ENCODE data around the gene SOX6.

The SOX6 gene

DNA sequence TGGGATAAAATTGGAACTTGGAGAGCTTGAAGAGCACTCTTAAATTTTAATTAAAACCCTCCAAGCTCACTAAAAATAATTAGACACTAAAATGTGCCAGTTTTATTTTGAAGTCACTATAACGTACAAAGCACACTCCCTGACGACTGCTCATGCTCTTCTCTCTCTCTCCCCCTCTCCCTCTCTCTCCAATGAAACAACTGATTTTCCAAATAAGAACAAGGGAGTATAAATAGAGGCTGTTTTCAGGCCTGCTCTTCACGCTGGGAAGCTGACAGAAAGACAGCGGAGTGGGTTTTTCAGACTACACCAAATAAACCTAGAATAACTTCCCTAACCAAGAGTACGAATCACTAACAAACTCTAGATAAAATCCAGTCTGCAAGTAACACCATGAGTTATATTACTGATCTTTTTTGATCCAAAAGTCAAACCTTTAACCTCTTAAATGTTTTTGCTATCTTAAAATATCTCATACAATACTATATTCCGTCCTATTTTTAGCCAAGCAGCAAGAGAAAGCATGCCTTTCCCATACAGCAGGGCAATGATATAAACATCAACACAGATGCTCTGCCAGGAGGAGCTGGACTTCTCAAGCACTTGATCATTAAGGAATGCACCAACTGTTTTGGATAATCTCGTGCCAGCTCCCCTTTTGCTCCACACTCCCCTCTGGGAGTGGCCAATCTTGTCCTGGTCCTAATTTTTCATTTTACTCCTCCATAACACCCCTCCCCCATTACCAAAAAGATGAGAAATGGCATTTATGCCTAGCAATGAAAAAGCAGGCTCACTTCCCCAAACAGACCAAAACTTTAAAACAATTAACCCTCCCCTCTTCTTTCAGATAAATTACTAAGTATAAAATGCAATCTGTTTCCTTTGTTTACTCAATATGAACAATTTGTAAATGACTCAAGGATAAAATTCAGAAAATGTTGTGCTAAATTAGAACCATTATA lies 116.9 kb downstream of the SOX6 start:
- DNase-seq (ENCODE audit: low read depth): no peak
- no peak overlapping the region for H3K4me3 ChIP-seq (ENCODE audit: low read length)
- TF ChIP-seq, protein P1, sequence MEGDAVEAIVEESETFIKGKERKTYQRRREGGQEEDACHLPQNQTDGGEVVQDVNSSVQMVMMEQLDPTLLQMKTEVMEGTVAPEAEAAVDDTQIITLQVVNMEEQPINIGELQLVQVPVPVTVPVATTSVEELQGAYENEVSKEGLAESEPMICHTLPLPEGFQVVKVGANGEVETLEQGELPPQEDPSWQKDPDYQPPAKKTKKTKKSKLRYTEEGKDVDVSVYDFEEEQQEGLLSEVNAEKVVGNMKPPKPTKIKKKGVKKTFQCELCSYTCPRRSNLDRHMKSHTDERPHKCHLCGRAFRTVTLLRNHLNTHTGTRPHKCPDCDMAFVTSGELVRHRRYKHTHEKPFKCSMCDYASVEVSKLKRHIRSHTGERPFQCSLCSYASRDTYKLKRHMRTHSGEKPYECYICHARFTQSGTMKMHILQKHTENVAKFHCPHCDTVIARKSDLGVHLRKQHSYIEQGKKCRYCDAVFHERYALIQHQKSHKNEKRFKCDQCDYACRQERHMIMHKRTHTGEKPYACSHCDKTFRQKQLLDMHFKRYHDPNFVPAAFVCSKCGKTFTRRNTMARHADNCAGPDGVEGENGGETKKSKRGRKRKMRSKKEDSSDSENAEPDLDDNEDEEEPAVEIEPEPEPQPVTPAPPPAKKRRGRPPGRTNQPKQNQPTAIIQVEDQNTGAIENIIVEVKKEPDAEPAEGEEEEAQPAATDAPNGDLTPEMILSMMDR (conservative IDR thresholded peaks at IDR 0.05; ENCODE audit: low read length): no peak

DNA sequence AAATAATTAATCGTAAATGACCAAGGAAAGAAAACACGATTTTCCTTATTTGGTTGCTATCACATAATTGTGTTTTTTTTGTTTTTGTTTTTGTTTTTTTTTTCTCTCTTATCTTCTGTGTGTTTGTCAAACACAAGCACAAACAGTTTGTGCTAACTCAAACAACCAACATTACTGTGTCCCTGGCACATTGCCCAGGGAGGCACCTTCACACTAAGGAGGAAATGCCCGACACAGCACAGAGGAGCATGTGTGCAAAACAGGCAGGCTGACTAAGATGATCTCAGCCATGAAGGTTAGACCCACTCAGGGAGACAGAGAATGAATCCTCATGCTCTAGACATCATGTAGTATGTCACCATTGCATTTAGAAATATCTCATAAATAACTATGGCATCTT lies 130.1 kb downstream of the SOX6 start:
- no peak overlapping the region for H3K4me3 ChIP-seq (ENCODE audit: low read length)
- no peak for DNase-seq (ENCODE audit: low read depth)
- TF ChIP-seq, protein P1 (conservative IDR thresholded peaks at IDR 0.05; ENCODE audit: low read length): no peak

DNA sequence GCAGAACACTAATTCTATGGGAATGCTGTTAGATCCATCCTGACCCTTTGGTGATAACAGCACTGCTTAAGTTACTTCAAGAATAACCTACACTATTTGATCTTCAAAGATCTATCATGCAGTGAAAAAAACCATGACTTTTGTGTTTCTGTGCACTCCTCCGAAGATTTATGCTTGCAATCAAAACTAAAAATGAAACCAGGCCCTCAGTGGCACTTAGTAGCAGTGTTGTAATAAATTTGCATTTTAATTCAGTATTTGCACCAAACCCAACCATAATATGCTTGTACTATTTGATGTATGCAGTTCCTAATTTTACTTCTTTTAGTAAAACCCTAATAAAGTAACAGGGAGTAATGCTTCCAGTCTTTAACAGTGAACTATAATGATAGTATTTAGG lies 130.7 kb downstream of the SOX6 start:
- TF ChIP-seq, protein P1 (conservative IDR thresholded peaks at IDR 0.05; ENCODE audit: low read length): no peak
- DNase-seq (ENCODE audit: low read depth): no peak
- no peak overlapping the region for H3K4me3 ChIP-seq (ENCODE audit: low read length)

DNA sequence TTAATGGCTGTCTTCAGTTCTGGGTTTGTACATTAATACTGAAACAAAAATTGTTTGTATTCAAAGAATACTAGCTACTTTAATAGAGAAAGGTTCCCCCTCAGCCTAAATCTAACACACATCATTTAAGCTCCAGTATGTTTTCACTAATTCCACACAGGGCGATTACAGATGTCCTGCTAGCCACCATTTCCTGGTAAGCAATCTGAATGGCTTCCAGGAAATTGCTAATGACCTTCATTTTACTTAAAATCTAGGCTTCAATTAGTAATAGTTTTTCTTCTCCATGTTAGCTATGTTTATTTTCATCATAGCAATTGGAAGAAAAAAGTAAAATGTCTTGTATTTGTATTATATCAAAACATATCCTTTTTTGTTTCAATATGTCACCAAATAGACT lies 132.8 kb downstream of the SOX6 start:
- no peak overlapping the region for H3K4me3 ChIP-seq (ENCODE audit: low read length)
- TF ChIP-seq, protein P1 (conservative IDR thresholded peaks at IDR 0.05; ENCODE audit: low read length): no peak
- DNase-seq (ENCODE audit: low read depth): no peak

DNA sequence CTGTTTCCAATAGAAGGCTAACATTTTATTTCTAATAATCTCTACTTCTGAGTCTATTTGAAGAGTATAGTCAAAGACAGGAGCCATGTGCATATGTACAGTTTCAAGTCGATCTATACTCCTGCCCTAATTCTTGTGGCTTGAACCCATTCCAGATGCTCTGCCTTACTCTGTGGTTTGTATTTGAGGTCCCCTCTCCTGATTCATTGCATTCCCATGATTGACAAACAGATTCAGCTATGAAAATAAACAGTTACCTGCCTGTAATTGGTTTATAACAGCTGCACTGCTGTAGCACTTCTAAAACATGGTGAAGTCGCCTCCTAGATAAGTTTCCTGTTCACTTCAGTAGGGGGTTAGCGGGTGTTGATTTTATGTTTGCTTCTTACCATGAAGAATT lies 138.7 kb downstream of the SOX6 start:
- H3K4me3 ChIP-seq (ENCODE audit: low read length): no peak overlapping the region
- TF ChIP-seq, protein P1 (conservative IDR thresholded peaks at IDR 0.05; ENCODE audit: low read length): no peak
- no peak for DNase-seq (ENCODE audit: low read depth)

DNA sequence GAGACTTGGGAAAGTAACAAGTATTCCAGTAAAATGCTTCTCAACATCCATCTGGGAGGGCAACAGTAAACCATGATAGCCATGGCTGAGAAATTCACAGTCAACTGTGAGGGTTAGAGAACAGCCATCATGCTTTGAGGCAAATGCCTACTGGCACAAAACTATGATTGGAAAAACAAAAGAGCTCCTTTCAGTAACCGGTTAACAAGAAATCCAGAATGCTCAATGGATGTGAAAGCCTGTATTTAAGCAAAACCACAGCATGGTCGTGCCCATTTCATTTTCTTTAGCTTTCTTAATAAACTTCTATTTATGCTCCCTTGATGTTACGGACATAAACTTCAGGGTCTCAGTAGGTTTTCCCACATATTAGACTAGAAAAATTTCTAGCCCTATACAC lies 139.5 kb downstream of the SOX6 start:
- TF ChIP-seq, protein P1 (conservative IDR thresholded peaks at IDR 0.05; ENCODE audit: low read length): no peak
- no peak overlapping the region for H3K4me3 ChIP-seq (ENCODE audit: low read length)

DNA sequence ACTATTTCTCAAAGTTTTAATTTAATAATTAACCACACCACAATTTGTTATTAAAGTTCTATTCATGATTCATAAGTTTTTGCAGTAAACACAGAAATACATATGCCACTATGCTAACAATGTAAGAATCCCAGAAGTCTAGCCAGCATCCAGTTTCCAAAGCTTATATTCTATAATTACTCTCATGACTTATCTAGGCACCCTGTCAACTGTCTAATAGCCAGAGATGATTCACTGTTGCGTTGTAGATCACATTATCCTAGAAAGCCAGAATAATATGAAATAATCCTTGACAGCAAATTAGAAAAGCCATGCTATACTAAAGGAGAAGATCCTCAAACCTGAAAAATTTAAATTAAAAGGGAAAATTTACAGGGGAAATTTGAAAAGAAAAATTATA lies 141.0 kb downstream of the SOX6 start:
- DNase-seq (ENCODE audit: low read depth): no peak
- TF ChIP-seq, protein P1 (conservative IDR thresholded peaks at IDR 0.05; ENCODE audit: low read length): no peak
- no peak overlapping the region for H3K4me3 ChIP-seq (ENCODE audit: low read length)

More for the DNA sequence above, 139.5 kb downstream of the SOX6 start:
- DNase-seq (ENCODE audit: low read depth): no peak
